ENCODE data around the gene CLCN1.

DNA sequence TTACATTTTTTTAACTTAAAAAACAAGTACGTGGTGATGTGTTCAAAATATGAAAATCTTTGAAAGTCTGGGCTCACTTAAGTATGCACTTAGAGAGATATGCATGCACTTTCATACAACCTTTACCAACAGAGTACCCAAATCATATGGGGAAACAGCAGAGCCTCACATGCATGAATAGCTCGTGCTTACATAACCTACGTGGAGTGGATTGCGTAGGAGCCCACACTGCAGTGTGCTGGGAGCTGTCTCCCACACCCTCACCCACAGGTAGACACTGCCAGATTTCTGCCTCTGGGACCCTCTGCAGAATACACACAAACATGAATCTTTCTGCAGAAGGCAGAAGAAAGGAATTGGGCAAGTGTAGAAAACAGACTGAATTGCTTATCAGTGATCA, 581 bp downstream of the CLCN1 start:
- TF ChIP-seq CTCF (IDR thresholded peaks at IDR 0.05) (no peak), EP300 (IDR thresholded peaks at IDR 0.05) (no peak)

Measured in suprapubic skin (tissue), 3 donors.